Endothelial cell of umbilical vein (primary cell): Measurements from ENCODE around the gene PPP4R1. TPM values are rescaled to one million over a fixed set of nuclear protein-coding genes. Genes with fewer than 3 reads are reported as not detected.
A peak's percentile ranks its signal among the peaks of the same experiment; 100 is the strongest.

ENCODE experiments used
- BruUV-seq: library from RNA; stranded (reverse); fragments of 400-500 nt; replicated peaks from 2 replicates; lab custom pipeline; 2021; lab: Mats Ljungman, UMichigan
- CTCF ChIA-PET: fragments of 300-600, 350-600 bp; sonication (Branson Sonifier 250); formaldehyde crosslinking; loops from one replicate; lab custom pipeline; 2021; ENCODE audit warnings: antibody characterized with exemption, inconsistent platforms; lab: Charles Lee
- POLR2A ChIA-PET: fragments of 300-600, 350-600 bp; sonication (Branson Sonifier 250); formaldehyde crosslinking; loops from one replicate; lab custom pipeline; 2021; ENCODE audit warnings: antibody characterized with exemption, inconsistent platforms; lab: Charles Lee
- DNase-seq: peaks from one replicate; pipeline ENCODE4 v3.0.0-alpha.2; 2011; ENCODE audit warnings: low read depth, low spot score
- FAIRE-seq: peaks from 2 replicates; lab custom pipeline; 2011; peaks lifted over from hg19 to GRCh38; lab: Jason Lieb, UNC
- H2AFZ ChIP-seq: 2 replicates; pipeline ENCODE4 v1.6.0; 2012; ENCODE audit warnings: low read depth, low read length, control low read depth, inconsistent platforms
- H3K27ac ChIP-seq: 2 replicates; pipeline ENCODE4 v1.5.1; 2011; ENCODE audit warnings: low read depth, mild to moderate bottlenecking, control low read depth, low read length, moderate library complexity; ENCODE audit not compliant: insufficient read depth
- H3K27me3 ChIP-seq, 2 experiments: 2 replicates each; pipeline versions ENCODE4 v1.6.0 to v1.6.1; 2011; ENCODE audit warnings: low read length in 2 of 2, mixed read lengths in 1 of 2; ENCODE audit not compliant: control insufficient read depth in 2 of 2, insufficient read depth in 2 of 2
- H3K36me3 ChIP-seq, 2 experiments: 2 replicates in 1 of 2; 3 replicates in 1 of 2; pipeline ENCODE4 v1.5.1; 2011; ENCODE audit warnings: low read length in 2 of 2, mild to moderate bottlenecking in 1 of 2, moderate library complexity in 1 of 2; ENCODE audit not compliant: control insufficient read depth in 2 of 2, insufficient read depth in 2 of 2; ENCODE audit errors: extremely low read depth in 1 of 2
- H3K4me1 ChIP-seq: 3 replicates; pipeline ENCODE4 v1.5.1; 2011; ENCODE audit warnings: mild to moderate bottlenecking, low read length; ENCODE audit not compliant: control insufficient read depth, insufficient read depth; ENCODE audit errors: extremely low read depth
- H3K4me2 ChIP-seq: 2 replicates; pipeline ENCODE4 v1.6.1; 2011; ENCODE audit warnings: low read length, control low read depth, mixed read lengths; ENCODE audit not compliant: insufficient read depth
- H3K4me3 ChIP-seq, 3 experiments: fragments of 200-600 bp in 1 of 3; sonication (generic), shearing (Covaris generic) in 1 of 3; replicated peaks in 1 of 3; 2 replicates each; pipeline ENCODE4 v1.5.1; 2011 to 2016; ENCODE audit warnings: control low read depth in 3 of 3, low read length in 3 of 3, mild to moderate bottlenecking in 2 of 3, inconsistent platforms in 1 of 3, low read depth in 1 of 3, moderate library complexity in 1 of 3; ENCODE audit not compliant: insufficient read depth in 1 of 3
- H3K79me2 ChIP-seq: 2 replicates; pipeline ENCODE4 v1.6.0; 2012; ENCODE audit warnings: low read length, inconsistent platforms; ENCODE audit not compliant: control insufficient read depth, insufficient read depth
- H3K9ac ChIP-seq: replicated peaks from 2 replicates; pipeline ENCODE3; 2011; ENCODE audit warnings: low read length, control low read depth; ENCODE audit not compliant: insufficient read depth; ENCODE audit errors: extremely low read depth
- H3K9me1 ChIP-seq: replicated peaks from 3 replicates; pipeline ENCODE4 v1.6.0; 2011; ENCODE audit warnings: mild to moderate bottlenecking, low read length; ENCODE audit not compliant: control insufficient read depth, insufficient read depth; ENCODE audit errors: extremely low read depth
- H3K9me3 ChIP-seq: replicated peaks from 2 replicates; pipeline ENCODE4 v1.5.1; 2012; ENCODE audit warnings: low read length, inconsistent platforms; ENCODE audit not compliant: control insufficient read depth, insufficient read depth
- H4K20me1 ChIP-seq: replicated peaks from 2 replicates; pipeline ENCODE3; 2011; ENCODE audit warnings: mild to moderate bottlenecking, low read length; ENCODE audit not compliant: control insufficient read depth, insufficient read depth; ENCODE audit errors: extremely low read depth
- EZH2 ChIP-seq: IDR thresholded peaks from 2 replicates; pipeline ENCODE4 v1.6.1; 2012; ENCODE audit warnings: borderline replicate concordance, low read depth, mild to moderate bottlenecking, moderate library complexity, low read length, inconsistent platforms; ENCODE audit not compliant: severe bottlenecking
- FOS ChIP-seq: IDR thresholded peaks from 2 replicates; pipeline ENCODE4 v1.6.1; 2011; ENCODE audit warnings: mild to moderate bottlenecking, low read length, moderate library complexity, borderline replicate concordance; ENCODE audit not compliant: insufficient read depth
- GATA2 ChIP-seq: IDR thresholded peaks from 2 replicates; pipeline ENCODE4 v1.7.0; 2011; ENCODE audit warnings: low read depth, mild to moderate bottlenecking, moderate library complexity, mixed read lengths, low read length; ENCODE audit not compliant: insufficient read length, insufficient read depth
- JUN ChIP-seq: IDR thresholded peaks from 2 replicates; pipeline ENCODE4 v1.6.1; 2011; ENCODE audit warnings: borderline replicate concordance, low read depth; ENCODE audit not compliant: insufficient read length, insufficient read depth
- MYC ChIP-seq: IDR thresholded peaks from one replicate; pipeline ENCODE4 v1.6.1; 2011; ENCODE audit warnings: mild to moderate bottlenecking, low read depth, low read length
- POLR2A ChIP-seq: IDR thresholded peaks from 2 replicates; pipeline ENCODE4 v1.6.1; 2012; ENCODE audit warnings: low read depth, mild to moderate bottlenecking, control low read depth, low read length
- POLR2AphosphoS5 ChIP-seq: IDR thresholded peaks from 2 replicates; pipeline ENCODE4 v1.6.1; 2012; ENCODE audit warnings: low read depth, mild to moderate bottlenecking, control low read depth, low read length, moderate library complexity; ENCODE audit not compliant: insufficient read depth
- dilution Hi-C: fragments of 300-500 bp; cut with MboI; formaldehyde crosslinking; loops from one replicate; pipeline ENCODE4 v1.15.0; 2019; ENCODE audit warnings: low sequenced_read_pairs; ENCODE audit not compliant: extremely low pct_ligation_motif_present
- intact Hi-C: fragments of 100-400 bp; cut with micrococcal nuclease; formaldehyde crosslinking; loops from one replicate; pipeline ENCODE4 v1.10.0; 2022
- polyA plus RNA-seq, 4 experiments: library from polyadenylated mRNA; depleted of rRNA in 3 of 4; stranded (reverse) in 3 of 4; unstranded in 1 of 4; fragments of >200 nt; gene quantifications; 2 replicates each; pipeline versions ENCODE4 v1.2.1 to v1.2.3, GENCODE V29; 2011 to 2012; ENCODE audit warnings: missing spikeins in 1 of 4
- total RNA-seq: library from RNA; stranded (reverse); gene quantifications from 2 replicates; pipeline ENCODE4 v1.2.3, GENCODE V29; 2021
- TF ChIP-seq, protein P1 (sequence below): IDR thresholded peaks from 2 replicates; pipeline ENCODE4 v1.6.1; 2011; ENCODE audit not compliant: insufficient read depth, insufficient read length
- TF ChIP-seq, protein P2 (sequence below), 2 donors: IDR thresholded peaks; 1 replicate in 1 of 2; 2 replicates in 1 of 2; pipeline ENCODE4 v1.5.1; 2011; ENCODE audit warnings: low read length in 2 of 2, mild to moderate bottlenecking in 2 of 2, moderate library complexity in 2 of 2, control low read depth in 1 of 2, inconsistent platforms in 1 of 2, low read depth in 1 of 2; ENCODE audit not compliant: insufficient read depth in 1 of 2; ENCODE audit errors: extremely low read depth in 1 of 2

The PPP4R1 gene
- total and polyA plus RNA-seq, 2 donors (not counting 3 experiments of a cell fraction or from before 2014, with no cell fraction given), result 138 to 152 TPM

DNA sequence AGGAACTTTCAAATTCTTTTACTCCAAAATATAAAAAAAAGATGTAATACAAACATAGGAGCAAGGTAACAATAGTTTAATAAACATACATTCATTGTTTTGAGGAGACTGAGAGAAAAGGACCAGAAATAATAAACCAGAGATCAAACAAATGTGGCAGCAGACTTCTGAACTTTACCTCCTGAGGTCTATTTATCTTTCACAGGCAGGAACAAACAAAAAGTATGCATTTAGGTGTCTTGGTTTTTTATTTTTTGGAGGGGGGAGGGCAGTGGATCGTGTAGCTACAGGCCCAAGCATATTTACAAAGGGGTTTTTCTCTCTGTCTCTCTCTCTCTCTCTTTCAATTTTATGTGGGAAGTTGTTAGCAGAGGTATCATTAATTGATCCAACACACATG, 5.6 kb downstream of the PPP4R1 start:
- DNase-seq (no peak), FAIRE-seq (no peak)
- Histone ChIP-seq H3K9ac (no peak overlapping the region), H3K4me1 (peaks cover 29% of the 10 kb centered on the region), H3K79me2 (peaks cover 100% of the 10 kb centered on the region), H2AFZ (no peak overlapping the region), H3K36me3 (peaks cover 6 to 10% of the 10 kb centered on the region in 2 experiments), H4K20me1 (peaks cover 17% of the 10 kb centered on the region), H3K4me2 (peak overlapping the region; percentile 16), H3K9me1 (no peaks in the 10 kb centered on the region), H3K9me3 (no peaks in the 10 kb centered on the region), H3K27me3 (no peaks in the 10 kb centered on the region), H3K27ac (no peak overlapping the region), H3K4me3 (no peak overlapping the region)
- ChIA-PET CTCF (interaction anchor here (0.7 to 2.1 kb wide), 5 partner anchors 11 to 65 kb away, joined by 3 to 8 read pairs (median 5); no protein-coding TSS in a partner anchor), POLR2A (no interaction called here)
- BruUV-seq, result no TSS peak
- TF ChIP-seq JUN (no peak), GATA2 (no peak), POLR2AphosphoS5 (no peak), FOS (no peak), MYC (no peak), EZH2 (no peak), POLR2A (no peak)
- TF ChIP-seq, protein P1, sequence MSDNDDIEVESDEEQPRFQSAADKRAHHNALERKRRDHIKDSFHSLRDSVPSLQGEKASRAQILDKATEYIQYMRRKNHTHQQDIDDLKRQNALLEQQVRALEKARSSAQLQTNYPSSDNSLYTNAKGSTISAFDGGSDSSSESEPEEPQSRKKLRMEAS, result no peak
- TF ChIP-seq, protein P2, sequence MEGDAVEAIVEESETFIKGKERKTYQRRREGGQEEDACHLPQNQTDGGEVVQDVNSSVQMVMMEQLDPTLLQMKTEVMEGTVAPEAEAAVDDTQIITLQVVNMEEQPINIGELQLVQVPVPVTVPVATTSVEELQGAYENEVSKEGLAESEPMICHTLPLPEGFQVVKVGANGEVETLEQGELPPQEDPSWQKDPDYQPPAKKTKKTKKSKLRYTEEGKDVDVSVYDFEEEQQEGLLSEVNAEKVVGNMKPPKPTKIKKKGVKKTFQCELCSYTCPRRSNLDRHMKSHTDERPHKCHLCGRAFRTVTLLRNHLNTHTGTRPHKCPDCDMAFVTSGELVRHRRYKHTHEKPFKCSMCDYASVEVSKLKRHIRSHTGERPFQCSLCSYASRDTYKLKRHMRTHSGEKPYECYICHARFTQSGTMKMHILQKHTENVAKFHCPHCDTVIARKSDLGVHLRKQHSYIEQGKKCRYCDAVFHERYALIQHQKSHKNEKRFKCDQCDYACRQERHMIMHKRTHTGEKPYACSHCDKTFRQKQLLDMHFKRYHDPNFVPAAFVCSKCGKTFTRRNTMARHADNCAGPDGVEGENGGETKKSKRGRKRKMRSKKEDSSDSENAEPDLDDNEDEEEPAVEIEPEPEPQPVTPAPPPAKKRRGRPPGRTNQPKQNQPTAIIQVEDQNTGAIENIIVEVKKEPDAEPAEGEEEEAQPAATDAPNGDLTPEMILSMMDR (IDR thresholded peaks at IDR 0.05; ENCODE audit: extremely low read depth in 1 of 2, insufficient read depth in 1 of 2, low read depth in 1 of 2, low read length in 2 of 2), result no peak
- intact Hi-C loops (no loop called here), dilution Hi-C loops (no loop called here)
